HG03196 (cell line): ENCODE data around the gene HVCN1.
A peak's percentile ranks its signal among the peaks of the same experiment; 100 is the strongest.
"Not testable (repeated sequence)": the region's sequence is repeated elsewhere in the genome, so short reads cannot be mapped to it uniquely, and the experiment has no call there.

ENCODE experiments used
- ATAC-seq: cut with Tn5 transposase; IDR thresholded peaks from one replicate; pipeline ENCODE4 v1.9.1; 2021; ENCODE audit not compliant: unreplicated experiment

Gene HVCN1

DNA sequence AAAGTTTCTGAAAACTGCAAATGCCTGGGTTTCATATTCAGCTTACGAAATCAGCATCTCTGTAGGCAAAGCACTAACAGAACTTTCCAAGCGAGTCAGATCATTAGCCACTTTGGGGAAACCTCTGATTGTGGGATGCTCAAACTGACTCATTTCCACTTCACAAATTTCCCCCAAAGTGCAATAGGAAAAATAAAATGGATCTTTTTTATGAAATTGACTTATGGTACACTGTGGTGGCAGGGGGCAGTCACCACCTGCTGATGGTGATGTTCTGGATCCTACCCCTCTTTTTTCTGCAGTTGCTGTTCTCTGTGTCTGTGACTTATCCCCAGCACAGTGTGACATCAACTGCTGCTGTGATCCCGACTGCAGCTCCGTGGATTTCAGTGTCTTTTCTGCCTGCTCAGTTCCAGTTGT, 69.4 kb downstream of the HVCN1 start:
- ATAC-seq = peak; percentile 47

DNA sequence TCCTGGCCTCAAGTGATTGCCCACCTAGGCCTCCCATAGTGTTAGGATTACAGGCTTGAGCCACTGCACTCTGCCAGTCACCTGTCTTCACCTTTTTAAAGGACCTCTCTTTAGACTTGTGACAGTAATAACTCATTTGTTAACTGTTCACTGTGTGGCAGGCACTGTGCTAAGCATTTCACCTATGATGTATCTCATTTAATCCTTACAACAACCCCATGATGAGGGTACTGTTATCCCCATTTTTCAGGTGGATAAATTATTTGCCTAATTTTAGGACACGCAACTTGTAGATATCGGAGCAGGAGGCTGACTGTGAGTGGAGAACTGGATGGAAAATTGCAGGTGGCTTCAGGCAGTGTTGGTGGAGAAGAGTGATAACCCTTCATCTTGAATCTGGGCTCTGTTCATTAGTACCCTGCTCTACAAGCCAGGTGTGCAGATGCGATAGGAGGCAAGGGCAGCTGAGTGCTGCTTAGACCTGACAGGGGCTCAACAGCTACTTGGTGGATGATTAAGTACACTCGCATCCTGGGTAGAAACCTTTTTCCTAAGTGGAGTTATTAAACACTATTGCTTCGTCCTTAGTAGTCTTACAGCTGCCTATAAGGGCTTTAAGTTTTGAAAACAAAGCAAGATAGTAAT, 72.3 kb downstream of the HVCN1 start:
- no peak for ATAC-seq

DNA sequence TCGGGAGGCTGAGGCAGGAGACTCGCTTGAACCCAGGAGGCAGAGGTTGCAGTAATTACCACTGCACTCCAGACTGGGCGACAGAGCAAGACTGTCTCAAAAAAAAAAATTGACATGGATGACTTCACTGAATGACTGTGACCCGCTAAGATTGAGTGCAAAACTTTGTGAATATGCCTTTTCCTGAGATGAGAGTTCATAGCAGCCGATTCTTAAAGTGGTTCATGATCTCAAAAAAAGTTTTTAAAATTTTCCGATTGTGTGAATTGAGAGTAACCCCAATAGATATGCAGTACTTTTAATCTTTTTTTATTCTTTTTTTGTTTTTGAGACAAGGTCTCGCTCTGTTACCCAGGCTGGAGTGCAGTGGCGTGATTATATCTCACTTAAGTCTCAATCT, 73.7 kb downstream of the HVCN1 start:
- no peak for ATAC-seq

DNA sequence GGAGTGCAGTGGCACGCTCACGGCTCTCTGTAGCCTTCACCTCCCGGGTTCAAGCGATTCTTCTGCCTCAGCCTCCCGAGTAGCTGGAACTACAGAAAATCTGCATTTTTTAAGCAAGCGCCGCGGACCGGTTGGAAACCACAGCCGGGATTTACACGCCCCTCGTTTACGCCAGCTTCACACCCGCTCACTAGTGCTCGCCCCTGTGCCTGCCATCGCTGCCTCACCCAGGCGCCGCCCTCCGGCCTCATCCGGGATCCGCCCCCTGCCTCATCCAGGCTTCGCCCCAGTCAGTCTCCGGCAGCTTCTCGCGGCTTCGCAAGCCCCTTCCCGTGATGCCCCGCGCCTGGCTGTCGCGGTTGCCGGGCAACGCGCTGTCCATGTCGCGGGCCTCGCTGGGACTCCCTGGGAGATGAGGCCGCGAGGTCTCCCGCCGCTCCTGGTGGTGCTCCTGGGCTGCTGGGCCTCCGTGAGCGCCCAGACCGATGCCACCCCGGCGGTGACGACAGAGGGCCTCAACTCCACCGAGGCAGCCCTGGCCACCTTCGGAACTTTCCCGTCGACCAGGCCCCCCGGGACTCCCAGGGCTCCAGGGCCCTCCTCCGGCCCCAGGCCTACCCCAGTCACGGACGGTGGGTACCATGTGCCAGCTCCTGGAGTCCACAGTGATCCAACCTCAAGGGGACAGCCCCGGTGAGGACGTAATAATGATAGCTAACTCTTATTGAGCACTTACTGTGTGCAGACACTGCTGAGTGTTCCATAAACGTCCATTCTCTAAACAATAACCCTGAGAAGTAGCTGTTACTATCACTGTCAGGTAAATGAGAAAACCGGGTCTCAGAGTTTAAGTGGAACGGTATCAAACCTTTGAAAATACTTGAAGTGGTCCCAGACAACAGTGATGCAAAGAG, 74.9 kb downstream of the HVCN1 start, which contains the start of gene TCTN1:
Gene TCTN1 (plus strand): TSS at position 359 of the 914 bp plus-strand sequence. CDS start 54 bp downstream, at position 413.
- ATAC-seq = peak; percentile 94

DNA sequence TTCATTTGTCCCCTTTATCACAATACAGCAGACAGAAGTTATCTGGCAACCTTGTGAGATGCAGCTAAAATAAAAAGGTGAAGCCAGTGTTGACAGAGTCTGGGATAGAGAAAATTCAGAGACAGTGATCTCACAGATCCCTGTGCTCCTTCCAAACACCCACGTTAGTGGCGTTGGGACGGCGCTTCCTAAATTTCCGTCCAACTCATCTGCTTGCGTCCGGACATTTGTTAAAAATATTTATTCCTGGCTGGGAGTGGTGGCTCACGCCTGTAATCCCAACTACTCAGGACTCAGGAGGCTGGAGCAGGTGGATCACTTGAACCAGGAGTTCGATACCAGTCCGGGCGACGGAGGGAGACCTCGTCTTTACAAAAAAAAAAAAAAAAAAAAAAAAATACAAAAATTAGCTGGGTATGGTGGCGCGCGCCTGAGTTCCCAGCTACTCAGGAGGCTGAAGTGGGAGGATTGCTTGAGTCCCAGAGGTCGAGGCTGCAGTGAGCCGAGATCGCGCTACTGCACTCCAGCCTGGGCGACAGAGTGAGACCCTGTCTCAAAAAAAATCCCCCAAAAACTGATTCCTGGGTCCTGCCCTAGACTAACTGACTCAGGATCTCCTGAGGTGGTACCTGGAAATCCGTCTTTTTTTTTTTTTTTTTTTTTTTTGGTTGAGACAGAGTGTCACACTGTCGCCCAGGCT, 75.7 kb downstream of the HVCN1 start:
- ATAC-seq = no peak

DNA sequence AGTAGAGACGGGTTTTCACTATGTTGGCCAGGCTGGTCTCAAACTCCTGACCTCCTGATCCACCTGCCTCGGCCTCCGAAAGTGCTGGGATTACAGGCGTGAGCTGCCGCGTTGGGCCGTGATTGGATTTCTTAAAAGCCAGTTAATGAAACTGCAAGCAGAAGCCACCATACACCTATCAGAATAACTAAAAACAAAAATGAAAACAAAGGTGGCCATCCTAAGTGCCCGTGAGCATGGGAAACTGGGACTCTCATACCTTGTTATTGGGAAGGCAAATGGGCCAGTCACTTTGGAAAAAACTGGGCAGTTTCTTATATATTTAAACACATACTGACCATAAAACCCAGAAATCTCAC, 82.7 kb downstream of the HVCN1 start:
- no peak for ATAC-seq

DNA sequence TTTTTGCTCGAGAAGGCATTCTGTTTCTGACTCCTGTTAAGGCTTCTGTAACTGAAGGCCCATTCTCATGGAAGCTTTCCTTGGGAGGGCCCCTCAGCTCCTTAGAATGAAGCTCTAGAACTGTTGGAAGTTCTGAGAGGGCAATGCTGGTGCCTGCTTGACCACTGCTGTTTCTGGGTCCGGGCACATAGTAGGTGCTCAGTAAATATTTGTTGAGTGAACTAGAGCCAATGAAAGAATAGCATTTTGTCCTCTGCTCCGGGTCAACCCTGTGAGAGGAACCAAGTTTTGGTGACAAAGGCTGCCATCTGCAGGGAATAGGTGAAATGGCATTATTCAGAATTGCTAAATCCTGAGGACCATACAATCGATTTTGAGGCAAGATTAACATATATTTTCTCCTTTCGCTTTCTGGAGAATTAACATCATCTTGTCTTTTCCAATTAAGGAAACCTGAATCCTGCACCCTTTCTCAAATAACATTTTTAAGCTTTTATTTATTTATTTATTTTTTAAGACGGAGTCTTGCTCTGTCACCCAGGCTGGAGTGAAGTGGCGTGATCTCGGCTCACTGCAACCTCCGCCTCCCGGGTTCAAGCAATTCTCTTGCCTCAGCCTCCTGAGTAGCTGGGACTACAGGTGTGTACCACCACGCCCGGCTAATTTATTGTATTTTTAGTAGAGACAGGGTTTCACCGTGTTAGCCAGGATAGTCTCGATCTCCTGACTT, 86.7 kb downstream of the HVCN1 start:
- ATAC-seq = not testable (repeated sequence)

DNA sequence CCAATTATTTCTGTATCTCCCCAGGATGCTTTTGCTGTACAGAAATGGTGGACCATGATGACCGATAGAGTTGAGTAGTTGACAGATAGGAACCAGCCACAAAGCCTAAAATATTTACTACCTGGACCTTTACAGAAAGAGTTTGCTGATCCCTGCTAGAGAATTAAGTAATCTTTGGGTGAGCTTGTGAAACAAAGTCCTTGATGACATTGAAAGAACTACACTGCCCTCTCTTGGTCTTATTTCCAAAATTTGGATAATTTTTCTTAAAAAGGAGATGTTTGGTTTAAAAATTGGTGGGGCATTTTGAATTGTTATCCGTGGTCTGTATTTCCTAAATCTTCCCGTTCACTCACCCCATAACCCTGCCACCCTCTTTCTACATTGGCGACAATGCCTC, 88.7 kb downstream of the HVCN1 start:
- no peak for ATAC-seq

DNA sequence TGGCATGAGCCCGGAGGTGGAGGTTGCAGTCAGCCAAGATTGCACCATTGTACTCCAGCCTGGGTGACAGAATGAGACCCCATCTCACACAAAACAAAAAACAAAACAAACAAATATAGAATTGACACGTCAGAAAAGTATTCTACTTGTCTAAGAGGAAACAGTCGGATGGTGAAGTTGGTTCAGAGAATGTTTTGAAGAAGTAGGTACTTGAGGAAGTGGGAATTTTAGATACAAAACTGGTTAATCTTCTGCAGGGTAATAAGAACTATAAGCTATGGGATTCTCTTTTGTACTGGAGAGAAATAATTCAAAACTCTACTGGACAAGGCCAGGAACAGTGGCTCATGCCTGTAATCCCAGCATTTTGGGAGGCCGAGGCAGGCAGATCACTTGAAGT, 89.6 kb downstream of the HVCN1 start:
- no peak for ATAC-seq
